ENCODE measurements around the gene ASB7.

DNA sequence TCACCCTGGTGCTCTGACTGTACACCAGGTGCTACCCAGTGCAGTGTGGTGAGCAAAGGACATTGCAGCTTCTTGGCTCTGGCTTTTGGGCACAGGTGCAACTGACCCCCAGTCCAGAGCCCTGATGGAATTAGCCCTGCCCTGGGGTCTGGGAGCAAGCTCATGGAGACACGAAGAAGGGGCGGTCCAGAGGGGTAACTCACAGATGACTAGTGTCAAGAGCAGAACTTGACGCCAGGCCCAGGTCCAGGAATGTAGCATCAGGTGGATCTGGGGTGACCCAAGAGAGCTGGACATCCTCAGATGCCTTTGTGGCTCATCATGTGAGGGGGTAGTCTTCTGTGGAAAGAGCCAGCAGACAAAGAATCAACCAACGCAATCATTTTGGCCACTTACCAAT lies 88.9 kb downstream of the ASB7 start:
- no peak for TF ChIP-seq ZNF292 (tag by site-specific recombination; IDR thresholded peaks at IDR 0.05; ENCODE audit: borderline replicate concordance, low read depth)
- no peak for TF ChIP-seq ZNF121 (tag by site-specific recombination; IDR thresholded peaks at IDR 0.05)
- TF ChIP-seq, protein P1, sequence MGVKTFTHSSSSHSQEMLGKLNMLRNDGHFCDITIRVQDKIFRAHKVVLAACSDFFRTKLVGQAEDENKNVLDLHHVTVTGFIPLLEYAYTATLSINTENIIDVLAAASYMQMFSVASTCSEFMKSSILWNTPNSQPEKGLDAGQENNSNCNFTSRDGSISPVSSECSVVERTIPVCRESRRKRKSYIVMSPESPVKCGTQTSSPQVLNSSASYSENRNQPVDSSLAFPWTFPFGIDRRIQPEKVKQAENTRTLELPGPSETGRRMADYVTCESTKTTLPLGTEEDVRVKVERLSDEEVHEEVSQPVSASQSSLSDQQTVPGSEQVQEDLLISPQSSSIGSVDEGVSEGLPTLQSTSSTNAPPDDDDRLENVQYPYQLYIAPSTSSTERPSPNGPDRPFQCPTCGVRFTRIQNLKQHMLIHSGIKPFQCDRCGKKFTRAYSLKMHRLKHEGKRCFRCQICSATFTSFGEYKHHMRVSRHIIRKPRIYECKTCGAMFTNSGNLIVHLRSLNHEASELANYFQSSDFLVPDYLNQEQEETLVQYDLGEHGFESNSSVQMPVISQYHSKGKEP (tag by site-specific recombination; IDR thresholded peaks at IDR 0.05) = no peak
- TF ChIP-seq, protein P2, sequence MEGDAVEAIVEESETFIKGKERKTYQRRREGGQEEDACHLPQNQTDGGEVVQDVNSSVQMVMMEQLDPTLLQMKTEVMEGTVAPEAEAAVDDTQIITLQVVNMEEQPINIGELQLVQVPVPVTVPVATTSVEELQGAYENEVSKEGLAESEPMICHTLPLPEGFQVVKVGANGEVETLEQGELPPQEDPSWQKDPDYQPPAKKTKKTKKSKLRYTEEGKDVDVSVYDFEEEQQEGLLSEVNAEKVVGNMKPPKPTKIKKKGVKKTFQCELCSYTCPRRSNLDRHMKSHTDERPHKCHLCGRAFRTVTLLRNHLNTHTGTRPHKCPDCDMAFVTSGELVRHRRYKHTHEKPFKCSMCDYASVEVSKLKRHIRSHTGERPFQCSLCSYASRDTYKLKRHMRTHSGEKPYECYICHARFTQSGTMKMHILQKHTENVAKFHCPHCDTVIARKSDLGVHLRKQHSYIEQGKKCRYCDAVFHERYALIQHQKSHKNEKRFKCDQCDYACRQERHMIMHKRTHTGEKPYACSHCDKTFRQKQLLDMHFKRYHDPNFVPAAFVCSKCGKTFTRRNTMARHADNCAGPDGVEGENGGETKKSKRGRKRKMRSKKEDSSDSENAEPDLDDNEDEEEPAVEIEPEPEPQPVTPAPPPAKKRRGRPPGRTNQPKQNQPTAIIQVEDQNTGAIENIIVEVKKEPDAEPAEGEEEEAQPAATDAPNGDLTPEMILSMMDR (tag by site-specific recombination; IDR thresholded peaks at IDR 0.05) = no peak
- TF ChIP-seq ZNF777 (tag by site-specific recombination; IDR thresholded peaks at IDR 0.05; ENCODE audit: borderline replicate concordance) = no peak
- TF ChIP-seq ZNF548 (tag by site-specific recombination; IDR thresholded peaks at IDR 0.05) = no peak
- TF ChIP-seq ZNF174 (tag by site-specific recombination; IDR thresholded peaks at IDR 0.05) = no peak
- TF ChIP-seq, protein P3, sequence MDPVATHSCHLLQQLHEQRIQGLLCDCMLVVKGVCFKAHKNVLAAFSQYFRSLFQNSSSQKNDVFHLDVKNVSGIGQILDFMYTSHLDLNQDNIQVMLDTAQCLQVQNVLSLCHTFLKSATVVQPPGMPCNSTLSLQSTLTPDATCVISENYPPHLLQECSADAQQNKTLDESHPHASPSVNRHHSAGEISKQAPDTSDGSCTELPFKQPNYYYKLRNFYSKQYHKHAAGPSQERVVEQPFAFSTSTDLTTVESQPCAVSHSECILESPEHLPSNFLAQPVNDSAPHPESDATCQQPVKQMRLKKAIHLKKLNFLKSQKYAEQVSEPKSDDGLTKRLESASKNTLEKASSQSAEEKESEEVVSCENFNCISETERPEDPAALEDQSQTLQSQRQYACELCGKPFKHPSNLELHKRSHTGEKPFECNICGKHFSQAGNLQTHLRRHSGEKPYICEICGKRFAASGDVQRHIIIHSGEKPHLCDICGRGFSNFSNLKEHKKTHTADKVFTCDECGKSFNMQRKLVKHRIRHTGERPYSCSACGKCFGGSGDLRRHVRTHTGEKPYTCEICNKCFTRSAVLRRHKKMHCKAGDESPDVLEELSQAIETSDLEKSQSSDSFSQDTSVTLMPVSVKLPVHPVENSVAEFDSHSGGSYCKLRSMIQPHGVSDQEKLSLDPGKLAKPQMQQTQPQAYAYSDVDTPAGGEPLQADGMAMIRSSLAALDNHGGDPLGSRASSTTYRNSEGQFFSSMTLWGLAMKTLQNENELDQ (tag by site-specific recombination; IDR thresholded peaks at IDR 0.05; ENCODE audit: low read depth) = no peak

Data from HEK293 (cell line).